Cardiac fibroblast (primary cell): ENCODE results near the gene TAS2R3.

ENCODE experiments used
- DNase-seq, 2 donors: peaks; one replicate each; pipeline versions ENCODE4 v3.0.0 to v3.0.0-alpha.2; 2010; ENCODE audit warnings: low read depth in 2 of 2
- H3K4me3 ChIP-seq, 2 donors: replicated peaks in 1 of 2; 1 replicate in 1 of 2; 2 replicates in 1 of 2; pipeline ENCODE4 v1.5.1; 2011; ENCODE audit warnings: low read depth in 2 of 2, low read length in 2 of 2, mild to moderate bottlenecking in 2 of 2, moderate library complexity in 1 of 2
- CTCF ChIP-seq: IDR thresholded peaks from one replicate; pipeline ENCODE4 v1.5.1; 2011; ENCODE audit warnings: low read depth, mild to moderate bottlenecking, low read length, inconsistent platforms

Gene TAS2R3

GRCh38 chr7:141785706-141786552 is 22.0 kb downstream of the TAS2R3 start:
- no peak overlapping the region for H3K4me3 ChIP-seq
- peak; percentile 69 to 74 for DNase-seq
- peak; percentile 73 for TF ChIP-seq CTCF

GRCh38 chr7:141788296-141788695 is 24.4 kb downstream of the TAS2R3 start:
- TF ChIP-seq CTCF, result no peak

GRCh38 chr7:141789917-141790316 is 26.0 kb downstream of the TAS2R3 start, which contains the start of gene TAS2R5:
TSS of gene TAS2R5 (plus strand) at chr7:141790217. CDS start at chr7:141790362, 145 bp downstream.
- DNase-seq, result no peak
- no peak for TF ChIP-seq CTCF
- H3K4me3 ChIP-seq, result no peak within 1 kb of the TSS

More at GRCh38 chr7:141788296-141788695, 24.4 kb downstream of the TAS2R3 start:
- no peak for DNase-seq
- no peak overlapping the region for H3K4me3 ChIP-seq

GRCh38 chr7:141792526-141792925 is 28.6 kb downstream of the TAS2R3 start:
- no peak for DNase-seq
- TF ChIP-seq CTCF, result no peak
- no peak overlapping the region for H3K4me3 ChIP-seq
